GM21723 (cell line): ENCODE results near the gene ZNF503.

ENCODE experiments used
- ATAC-seq: cut with Tn5 transposase; IDR thresholded peaks from one replicate; pipeline ENCODE4 v1.9.1; 2021; ENCODE audit warnings: mild to moderate bottlenecking, moderate library complexity; ENCODE audit not compliant: unreplicated experiment

Gene ZNF503

DNA sequence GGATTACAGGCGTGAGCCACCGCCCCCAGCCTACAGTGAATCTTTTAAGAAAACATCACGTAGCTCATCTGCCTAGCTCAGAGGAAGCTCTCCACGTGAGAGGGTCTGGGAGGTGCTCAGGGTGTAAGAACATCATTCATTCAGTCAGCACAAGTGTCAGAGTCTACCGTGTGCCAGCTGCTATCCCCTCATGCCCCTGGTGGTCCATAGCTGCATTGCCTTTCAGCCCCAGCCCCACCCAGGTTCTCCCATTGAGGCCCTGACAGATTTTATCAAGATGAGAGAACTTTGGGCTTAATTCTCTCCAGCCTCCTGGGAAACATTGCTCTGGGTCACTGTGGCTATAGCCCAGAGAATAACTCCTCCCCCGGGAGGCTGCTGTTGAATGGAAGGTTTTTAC is 45.1 kb downstream of the ZNF503 start:
- ATAC-seq, result no peak

GRCh38 chr10:75355706-75356105 is 45.9 kb downstream of the ZNF503 start:
- no peak for ATAC-seq

DNA sequence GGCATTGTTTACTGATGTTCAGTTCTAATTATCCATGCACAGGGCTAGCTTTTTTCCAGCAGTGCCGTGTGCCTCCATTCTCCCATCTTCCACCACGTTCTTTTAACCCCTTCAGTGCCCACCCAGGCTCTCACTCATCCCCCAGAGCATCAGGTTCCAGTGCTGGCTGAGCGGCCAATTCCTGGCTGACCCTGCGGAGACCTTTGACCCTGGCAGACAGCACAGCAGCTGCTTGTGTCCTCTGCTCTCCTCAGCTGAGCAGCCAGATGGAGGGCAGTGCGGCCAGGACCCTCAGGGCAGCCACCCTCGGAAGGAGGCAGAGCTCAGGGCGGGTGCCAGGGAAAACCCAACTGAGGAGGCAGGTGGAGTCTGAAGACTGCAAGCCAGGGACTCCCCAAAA is 48.4 kb downstream of the ZNF503 start:
- ATAC-seq, result no peak

GRCh38 chr10:75352650-75353049 is 48.9 kb downstream of the ZNF503 start:
- ATAC-seq, result no peak

DNA sequence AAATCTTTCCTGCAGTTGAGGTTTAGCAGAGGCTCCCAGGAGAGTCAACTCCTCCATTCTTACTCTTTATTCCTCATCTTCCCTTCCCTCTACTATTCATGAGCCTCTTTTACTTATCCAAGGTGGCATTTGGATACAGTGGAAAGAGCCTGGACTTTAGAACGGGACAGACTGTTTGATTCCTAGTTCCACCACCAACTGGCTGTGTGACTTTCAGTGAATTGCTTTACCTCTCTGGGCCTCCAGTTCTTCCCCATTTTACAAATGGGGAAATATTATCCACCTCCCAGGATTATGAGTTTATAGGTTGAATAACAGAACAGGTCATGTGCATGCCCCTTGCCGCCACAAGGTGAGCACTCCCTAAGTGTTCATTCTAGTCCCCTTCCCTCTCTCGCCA is 49.9 kb downstream of the ZNF503 start:
- no peak for ATAC-seq

GRCh38 chr10:75350791-75351190 is 50.8 kb downstream of the ZNF503 start:
- no peak for ATAC-seq
